ENCODE measurements around the gene RCAN1.

Gene RCAN1

DNA sequence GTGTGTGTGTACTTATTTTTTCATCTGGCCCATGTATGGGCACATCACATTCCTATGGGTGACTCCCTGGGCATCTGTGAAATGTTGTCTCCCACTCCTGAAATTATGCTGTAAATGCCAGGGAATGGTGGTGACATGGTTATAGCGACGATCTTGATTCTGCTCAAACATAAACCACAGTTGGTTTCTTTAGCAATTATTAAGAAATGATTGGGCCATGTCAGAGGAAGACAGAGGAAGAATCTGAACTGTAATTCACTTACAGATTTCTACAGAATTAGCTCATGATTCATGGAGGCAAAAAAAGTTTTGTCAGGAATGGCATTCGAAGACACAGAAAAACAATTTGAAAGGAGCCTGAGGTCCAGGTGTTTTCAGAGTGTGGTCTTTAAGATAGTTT lies 77.1 kb downstream of the RCAN1 start:
- DNase-seq (ENCODE audit: low read depth): no peak

DNA sequence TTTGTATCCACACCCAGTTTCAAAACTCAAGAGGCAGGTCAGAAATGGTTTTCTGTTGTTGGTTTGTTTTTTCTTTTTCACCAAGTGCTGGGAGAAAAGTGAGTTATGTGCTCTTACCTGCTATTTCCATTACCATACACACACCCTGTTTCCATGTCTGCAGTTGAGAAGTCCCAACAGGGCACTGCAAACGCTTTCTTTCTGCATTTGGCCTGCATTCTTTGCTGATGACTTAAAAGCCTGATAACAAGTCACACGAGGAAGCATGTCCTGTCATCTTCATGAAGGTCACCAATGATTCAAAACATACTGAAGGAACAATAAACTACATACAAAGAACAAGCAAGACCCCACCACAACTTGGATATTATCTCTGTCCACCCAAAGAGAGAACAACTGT lies 78.1 kb downstream of the RCAN1 start:
- no peak for DNase-seq (ENCODE audit: low read depth)

GRCh38 chr21:34536311-34536710 lies 78.6 kb downstream of the RCAN1 start:
- DNase-seq (ENCODE audit: low read depth): no peak

- DNase-seq (ENCODE audit: low read depth): no peak
Observed at GRCh38 chr21:34535886-34536285, 79.0 kb downstream of the RCAN1 start.

GRCh38 chr21:34534522-34534921 lies 80.4 kb downstream of the RCAN1 start:
- no peak for DNase-seq (ENCODE audit: low read depth)

- DNase-seq (ENCODE audit: low read depth): no peak
Observed at GRCh38 chr21:34533938-34534337, 81.0 kb downstream of the RCAN1 start.

- DNase-seq (ENCODE audit: low read depth): no peak
Observed at GRCh38 chr21:34531399-34531798, 83.5 kb downstream of the RCAN1 start.

DNA sequence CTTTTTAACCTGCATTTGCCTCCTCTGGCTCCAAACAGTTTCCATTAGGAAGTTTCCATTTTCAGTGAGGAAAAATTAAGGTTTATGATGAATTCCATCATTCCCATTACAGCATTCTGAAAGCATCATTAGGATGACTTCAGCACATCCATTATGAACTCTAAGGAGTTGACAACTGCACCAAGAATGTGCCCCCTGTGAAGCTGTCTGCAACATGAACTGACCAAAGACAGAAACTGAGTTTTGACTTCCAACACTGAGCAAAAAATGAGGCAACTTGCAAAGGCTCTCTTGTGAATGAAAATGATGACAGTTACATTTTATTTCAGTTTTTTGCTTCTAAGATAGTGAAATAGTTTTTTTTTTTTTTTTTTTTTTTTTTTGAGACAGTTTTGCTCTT lies 84.7 kb downstream of the RCAN1 start:
- DNase-seq (ENCODE audit: low read depth): no peak

GRCh38 chr21:34528131-34528561 lies 86.8 kb downstream of the RCAN1 start:
- no peak for DNase-seq (ENCODE audit: low read depth)

- DNase-seq (ENCODE audit: low read depth): no peak
Observed at GRCh38 chr21:34526618-34527290, 88.2 kb downstream of the RCAN1 start.

DNA sequence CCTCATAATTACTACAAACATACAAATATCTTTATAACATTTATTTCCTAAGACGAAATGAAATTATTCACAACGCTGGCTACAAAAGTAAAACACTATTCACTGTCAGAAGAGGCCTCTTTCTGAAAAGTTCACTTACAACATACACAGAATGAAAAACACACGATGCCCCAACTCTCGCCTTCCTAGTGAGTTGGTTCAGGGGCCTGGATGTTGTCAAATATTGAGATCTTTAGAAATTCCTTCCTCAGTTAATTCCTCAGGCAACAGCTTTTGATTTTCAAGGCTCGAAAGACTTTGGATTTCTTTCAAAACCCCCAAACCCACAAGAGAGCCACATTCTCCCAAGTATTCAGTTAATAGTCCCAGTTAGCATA lies 88.7 kb downstream of the RCAN1 start:
- no peak for DNase-seq (ENCODE audit: low read depth)

DNA sequence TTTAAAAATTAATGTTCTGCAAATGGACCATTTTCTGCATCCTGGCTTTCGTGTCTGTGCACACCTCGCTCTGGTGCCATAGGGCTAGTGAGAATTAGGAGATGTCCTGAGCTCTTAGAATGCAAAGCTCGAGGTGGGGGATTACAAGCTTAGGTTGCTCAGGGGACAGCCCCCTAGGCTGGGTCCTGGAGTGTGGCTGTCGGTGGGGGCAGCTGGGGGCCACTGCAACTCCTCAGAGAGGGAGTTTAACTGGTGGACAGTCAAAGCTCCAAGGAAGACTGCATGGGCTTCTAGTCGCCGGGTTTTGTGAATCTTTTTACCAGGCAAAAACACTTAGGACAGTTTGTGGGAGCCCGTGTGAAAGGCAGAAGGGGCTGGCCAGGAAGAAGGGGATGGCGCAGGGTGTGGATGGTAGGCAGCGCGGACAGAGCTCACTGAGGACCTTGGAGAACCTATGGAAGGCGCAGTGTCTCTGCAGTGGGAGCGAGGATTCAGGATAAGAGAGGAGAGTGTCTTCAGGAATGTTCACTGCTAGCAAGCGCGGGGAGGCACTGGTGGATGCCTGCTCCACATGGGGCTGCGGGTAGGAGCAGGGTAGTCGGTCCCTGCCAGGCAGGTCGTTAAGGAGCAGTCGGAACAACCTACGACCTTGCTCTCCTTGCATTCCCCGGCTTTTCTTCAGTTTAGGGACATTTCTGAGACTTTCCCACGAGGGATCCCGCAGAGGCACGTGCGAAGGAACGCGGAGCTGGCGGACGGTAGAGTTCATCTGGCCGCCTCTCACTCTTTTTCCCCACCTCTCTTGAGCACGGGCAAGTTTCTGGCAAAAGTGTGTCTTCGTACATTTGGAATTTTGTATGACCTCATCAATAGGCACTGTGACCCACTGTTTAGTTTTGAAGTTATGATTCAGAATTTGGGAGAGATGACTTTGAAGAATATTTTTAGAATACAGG lies 90.0 kb downstream of the RCAN1 start:
- no peak for DNase-seq (ENCODE audit: low read depth)

DNA sequence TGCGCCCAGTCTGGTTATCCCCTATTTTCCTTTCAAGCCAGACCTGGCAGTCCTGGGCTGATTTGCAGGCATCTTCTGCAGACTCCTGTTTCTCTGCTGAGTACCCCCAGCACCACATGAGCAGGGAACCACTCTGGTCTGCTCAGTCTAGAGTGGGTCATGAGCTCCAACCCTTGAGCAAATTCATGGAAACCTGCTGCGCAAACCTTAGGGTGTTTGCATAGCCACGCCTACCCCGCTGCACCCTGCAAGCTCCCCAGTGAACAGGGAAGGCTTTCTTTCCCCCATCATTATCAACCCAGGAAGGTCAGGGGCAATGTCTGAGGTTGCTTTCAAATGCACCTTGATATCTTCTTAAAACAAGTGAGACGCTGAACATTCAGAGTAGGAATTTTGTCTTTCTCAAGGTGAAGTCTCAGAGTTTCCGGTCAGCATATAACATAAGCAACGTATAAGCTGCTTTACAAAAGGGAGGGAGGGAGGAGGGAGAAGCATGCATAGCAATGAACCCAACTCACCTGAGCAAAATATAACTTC lies 91.8 kb downstream of the RCAN1 start:
- DNase-seq (ENCODE audit: low read depth): no peak

GRCh38 chr21:34522284-34522683 lies 92.6 kb downstream of the RCAN1 start:
- no peak for DNase-seq (ENCODE audit: low read depth)

- DNase-seq (ENCODE audit: low read depth): no peak
Observed at GRCh38 chr21:34521561-34521960, 93.4 kb downstream of the RCAN1 start.

GRCh38 chr21:34520764-34521508 lies 94.0 kb downstream of the RCAN1 start:
- DNase-seq (ENCODE audit: low read depth): no peak

DNA sequence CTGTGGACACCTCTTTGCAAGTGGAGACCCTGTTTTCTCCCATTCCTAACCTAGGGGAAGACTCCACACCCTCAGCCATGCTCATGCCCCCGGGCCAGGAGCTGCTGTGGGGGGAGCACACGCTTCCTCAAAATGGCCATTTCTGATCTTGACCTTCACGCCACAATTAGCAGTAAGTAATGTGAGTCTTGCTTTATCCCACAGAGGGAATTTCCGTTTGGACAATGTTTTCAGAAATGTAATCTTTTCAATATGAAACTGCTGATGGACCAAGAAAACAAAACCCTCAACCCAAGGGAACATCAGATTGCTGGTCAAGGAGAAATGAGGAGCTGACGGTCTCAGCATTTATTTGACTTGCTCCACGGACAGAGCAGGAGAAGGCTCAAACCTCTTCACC lies 94.6 kb downstream of the RCAN1 start:
- no peak for DNase-seq (ENCODE audit: low read depth)

DNA sequence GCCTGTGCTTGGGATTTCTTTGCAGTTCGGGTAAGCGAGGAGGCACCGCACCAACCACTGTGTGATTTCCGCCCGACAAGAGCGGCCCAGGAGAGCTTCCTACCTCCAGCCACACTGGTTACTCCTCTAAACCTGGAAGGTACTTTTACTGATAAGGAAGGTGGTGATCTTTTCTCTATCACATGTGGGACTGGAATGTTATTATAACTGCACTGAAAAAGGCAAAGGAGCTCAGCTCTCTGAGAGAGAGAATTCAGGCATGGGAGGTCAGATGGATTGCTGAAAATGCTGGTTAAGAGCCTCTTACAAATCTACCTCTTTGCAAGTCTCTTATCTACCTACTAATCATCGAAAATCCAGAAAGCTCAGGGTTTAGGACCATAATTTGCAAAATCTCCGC lies 95.2 kb downstream of the RCAN1 start:
- no peak for DNase-seq (ENCODE audit: low read depth)

DNA sequence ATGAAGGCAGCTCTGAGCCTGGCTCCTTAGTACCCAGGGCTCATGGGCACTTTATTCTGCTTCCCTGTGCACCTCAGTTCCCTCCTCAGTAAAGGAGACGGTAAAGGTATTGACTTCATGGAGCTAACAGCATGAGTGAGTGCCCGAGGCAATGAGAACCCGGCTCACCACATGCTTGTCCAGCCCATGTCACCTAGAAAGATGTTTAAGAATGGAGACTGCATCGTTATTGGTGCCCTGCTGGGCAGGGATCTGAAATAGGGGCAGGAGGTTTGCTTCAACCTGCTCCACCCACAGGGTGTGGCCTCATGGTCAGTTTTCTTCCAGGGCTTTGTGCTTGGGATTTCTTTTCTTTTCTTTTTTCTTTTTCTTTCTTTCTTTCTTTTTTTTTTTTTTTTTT lies 95.9 kb downstream of the RCAN1 start:
- DNase-seq (ENCODE audit: low read depth): no peak

DNA sequence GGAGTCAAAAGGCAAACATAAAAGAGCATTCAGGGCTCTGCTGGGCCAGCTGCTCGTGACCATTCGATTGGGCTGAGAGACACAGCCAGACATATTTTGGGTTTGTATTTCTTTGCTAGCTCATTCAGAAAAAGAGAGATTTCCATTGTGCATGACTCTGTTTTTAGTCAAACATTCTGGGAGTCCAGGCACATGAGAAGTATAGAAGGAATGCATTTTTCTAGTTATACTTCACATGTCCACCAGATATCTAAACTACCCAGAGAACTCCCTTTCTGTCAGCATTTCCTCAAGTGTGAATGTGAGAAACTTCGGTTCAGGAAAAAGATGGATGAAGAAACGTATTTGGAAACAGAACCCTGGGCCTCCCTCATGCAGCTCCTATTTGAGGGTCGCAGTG lies 96.6 kb downstream of the RCAN1 start:
- no peak for DNase-seq (ENCODE audit: low read depth)

GRCh38 chr21:34517491-34518245 lies 97.2 kb downstream of the RCAN1 start:
- no peak for DNase-seq (ENCODE audit: low read depth)

DNA sequence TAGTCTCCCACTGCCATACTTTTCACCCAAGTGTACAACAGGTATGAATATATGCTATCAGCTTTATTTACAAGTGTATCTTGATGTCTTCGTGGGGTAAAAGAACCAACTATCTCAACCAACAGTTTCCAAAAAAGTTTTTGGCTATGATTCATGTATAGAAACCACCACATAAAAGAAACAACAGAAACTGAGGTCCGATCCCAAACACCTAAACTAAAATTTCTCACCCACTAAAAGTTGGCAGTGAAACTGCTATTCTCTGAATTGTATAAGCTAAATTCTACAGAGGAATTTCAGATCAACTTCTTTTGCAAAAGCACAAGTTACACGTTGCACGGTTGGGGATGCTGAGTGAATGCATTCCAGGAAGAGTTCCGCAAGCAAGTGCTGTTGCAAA lies 97.9 kb downstream of the RCAN1 start:
- DNase-seq (ENCODE audit: low read depth): no peak
